ENCODE measurements around the gene DFFB. TPM values are rescaled to one million over a fixed set of nuclear protein-coding genes. Genes with fewer than 3 reads are reported as not detected.

DFFB gene
- total RNA-seq, 1 experiment from 2014 or later: 17.1 TPM

- DNase-seq (no peak), ATAC-seq (no peak)
- CTCF ChIA-PET: no interaction called here
- Histone ChIP-seq H3F3A (ENCODE audit: low read length, unreplicated experiment) (no peaks in the 10 kb centered on the region), H3K27me3 (ENCODE audit: low read length) (peaks cover 59% of the 10 kb centered on the region), H3K9me2 (replicated peaks; ENCODE audit: low read length) (no peaks in the 10 kb centered on the region), H3K9ac (ENCODE audit: low read length) (no peak overlapping the region), H2AFZ (ENCODE audit: low read length) (no peak overlapping the region), H3K4me3 (ENCODE audit: low read length) (no peak overlapping the region), H3K4me2 (ENCODE audit: low read length) (no peak overlapping the region), H3K36me3 (ENCODE audit: low read depth, low read length) (no peaks in the 10 kb centered on the region), H3K4me1 (ENCODE audit: insufficient read depth, low read length) (no peaks in the 10 kb centered on the region), H3K9me3 (ENCODE audit: low read length) (no peaks in the 10 kb centered on the region), H4K20me1 (ENCODE audit: low read length) (no peaks in the 10 kb centered on the region), H3K79me2 (ENCODE audit: low read length) (no peaks in the 10 kb centered on the region), H3K27ac (ENCODE audit: low read length) (no peak overlapping the region)
- intact Hi-C loops (cut with micrococcal nuclease): no loop called here
- no TSS peak for BruUV-seq (replicated peaks)
- TF ChIP-seq EZH2 (IDR thresholded peaks at IDR 0.05; ENCODE audit: low read length, unreplicated experiment) (no peak), EZH2phosphoT487 (IDR thresholded peaks at IDR 0.05; ENCODE audit: borderline replicate concordance, low read length) (no peak), CTCF (conservative IDR thresholded peaks at IDR 0.05; ENCODE audit: low read depth, low read length) (no peak)
- POLR2A ChIA-PET (ENCODE audit: unreplicated experiment): interaction anchor here (0.6 kb wide), 1 partner anchor 1867 kb away, joined by 3 read pairs; no protein-coding TSS in a partner anchor
Observed at GRCh38 chr1:3925762-3926161, 68.5 kb downstream of the DFFB start.

GRCh38 chr1:3926956-3927355, 69.7 kb downstream of the DFFB start:
- POLR2A ChIA-PET (ENCODE audit: unreplicated experiment): no interaction called here
- H3K36me3 ChIP-seq (ENCODE audit: low read depth, low read length): no peaks in the 10 kb centered on the region
- peaks cover 61% of the 10 kb centered on the region for H3K27me3 ChIP-seq (ENCODE audit: low read length)
- H4K20me1 ChIP-seq (ENCODE audit: low read length): no peaks in the 10 kb centered on the region
- no peak overlapping the region for H3K9ac ChIP-seq (ENCODE audit: low read length)
- no TSS peak for BruUV-seq (replicated peaks)
- no peak overlapping the region for H3K4me2 ChIP-seq (ENCODE audit: low read length)
- no peak overlapping the region for H3K4me3 ChIP-seq (ENCODE audit: low read length)
- ATAC-seq (no peak), DNase-seq (no peak)
- no peak overlapping the region for H3K27ac ChIP-seq (ENCODE audit: low read length)
- H2AFZ ChIP-seq (ENCODE audit: low read length): no peak overlapping the region
- H3K9me3 ChIP-seq (ENCODE audit: low read length): no peaks in the 10 kb centered on the region
- CTCF ChIA-PET: no interaction called here
- no peaks in the 10 kb centered on the region for H3F3A ChIP-seq (ENCODE audit: low read length, unreplicated experiment)
- no peak for TF ChIP-seq EZH2phosphoT487 (IDR thresholded peaks at IDR 0.05; ENCODE audit: borderline replicate concordance, low read length)
- TF ChIP-seq EZH2 (IDR thresholded peaks at IDR 0.05; ENCODE audit: low read length, unreplicated experiment): no peak
- no peak for TF ChIP-seq CTCF (conservative IDR thresholded peaks at IDR 0.05; ENCODE audit: low read depth, low read length)
- intact Hi-C loops (cut with micrococcal nuclease): no loop called here
- H3K4me1 ChIP-seq (ENCODE audit: insufficient read depth, low read length): no peaks in the 10 kb centered on the region
- no peaks in the 10 kb centered on the region for H3K79me2 ChIP-seq (ENCODE audit: low read length)
- H3K9me2 ChIP-seq (replicated peaks; ENCODE audit: low read length): no peaks in the 10 kb centered on the region

- Histone ChIP-seq H3K27me3 (ENCODE audit: low read length) (peaks cover 62% of the 10 kb centered on the region), H4K20me1 (ENCODE audit: low read length) (no peaks in the 10 kb centered on the region), H2AFZ (ENCODE audit: low read length) (no peak overlapping the region), H3K9me2 (replicated peaks; ENCODE audit: low read length) (no peaks in the 10 kb centered on the region), H3K27ac (ENCODE audit: low read length) (no peak overlapping the region), H3K4me3 (ENCODE audit: low read length) (no peak overlapping the region), H3K9me3 (ENCODE audit: low read length) (no peaks in the 10 kb centered on the region), H3K4me2 (ENCODE audit: low read length) (no peak overlapping the region), H3F3A (ENCODE audit: low read length, unreplicated experiment) (no peaks in the 10 kb centered on the region), H3K79me2 (ENCODE audit: low read length) (no peaks in the 10 kb centered on the region), H3K36me3 (ENCODE audit: low read depth, low read length) (no peaks in the 10 kb centered on the region), H3K4me1 (ENCODE audit: insufficient read depth, low read length) (no peaks in the 10 kb centered on the region), H3K9ac (ENCODE audit: low read length) (no peak overlapping the region)
- ChIA-PET CTCF (no interaction called here), POLR2A (ENCODE audit: unreplicated experiment) (no interaction called here)
- intact Hi-C loops (cut with micrococcal nuclease): no loop called here
- ATAC-seq (no peak), DNase-seq (no peak)
- no TSS peak for BruUV-seq (replicated peaks)
- no peak for TF ChIP-seq EZH2phosphoT487 (IDR thresholded peaks at IDR 0.05; ENCODE audit: borderline replicate concordance, low read length)
Observed at GRCh38 chr1:3928586-3928985, 71.3 kb downstream of the DFFB start.
